Measurements from ENCODE around the gene TAS2R41.
"Not testable (repeated sequence)": the region's sequence is repeated elsewhere in the genome, so short reads cannot be mapped to it uniquely, and the experiment has no call there.

TAS2R41 gene

DNA sequence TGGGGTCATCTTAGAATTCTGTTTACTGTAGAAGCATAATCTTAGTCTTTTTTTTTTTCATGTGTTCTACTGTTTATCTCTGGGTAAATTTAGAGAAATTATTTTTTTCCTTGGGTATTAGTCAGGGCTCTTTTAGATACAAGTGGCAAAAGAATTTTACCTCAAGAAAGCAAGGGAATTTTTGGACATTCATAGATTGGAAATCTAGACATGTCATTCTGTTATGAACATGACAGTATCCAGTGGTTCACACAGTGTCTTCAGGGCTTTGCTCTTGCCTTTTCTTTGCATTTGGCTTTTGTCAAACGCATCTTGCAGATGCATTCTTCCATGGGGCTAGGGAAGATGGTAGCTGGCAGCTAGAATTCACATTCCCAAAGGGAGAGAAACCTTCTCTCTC lies 13.7 kb upstream of the TAS2R41 start:
- Histone ChIP-seq H3K9me2 (replicated peaks; ENCODE audit: insufficient read depth, low read length) (no peaks in the 10 kb centered on the region), H3K4me3 (ENCODE audit: insufficient read depth, low read length, poor library complexity, severe bottlenecking) (no peak overlapping the region), H3K27me3 (ENCODE audit: low read length) (no peaks in the 10 kb centered on the region)

DNA sequence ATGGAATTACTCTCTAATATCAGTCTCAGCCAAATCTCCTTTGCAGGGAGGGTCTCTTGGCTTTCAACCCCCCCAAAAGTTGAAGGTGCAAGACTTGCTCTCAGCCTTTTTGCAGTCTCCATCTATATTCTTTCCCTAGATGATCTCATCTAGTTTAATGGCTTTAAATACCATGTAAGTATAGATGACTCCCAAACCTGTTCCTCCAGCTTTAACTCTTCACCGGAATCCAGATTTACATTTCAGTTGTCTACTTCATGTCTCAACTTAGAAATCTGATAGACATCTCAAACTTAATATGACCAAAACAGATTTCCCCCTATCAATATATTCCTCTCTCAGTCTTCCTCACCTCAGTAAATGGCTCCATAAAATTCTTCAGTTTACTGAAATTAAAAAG lies 9.9 kb upstream of the TAS2R41 start:
- Histone ChIP-seq H3F3A (ENCODE audit: insufficient read depth) (no peaks in the 10 kb centered on the region), H3K9ac (ENCODE audit: low read length) (no peak overlapping the region), H3K9me3 (ENCODE audit: insufficient read depth, low read length) (no peaks in the 10 kb centered on the region), H3K27me3 (ENCODE audit: low read length) (no peaks in the 10 kb centered on the region), H3K27ac (ENCODE audit: low read depth, low read length) (no peak overlapping the region), H2AFZ (ENCODE audit: low read depth, low read length, severe bottlenecking) (no peak overlapping the region), H3K9me2 (replicated peaks; ENCODE audit: insufficient read depth, low read length) (no peaks in the 10 kb centered on the region), H3K36me3 (ENCODE audit: low read length) (no peaks in the 10 kb centered on the region), H3K4me2 (ENCODE audit: low read depth, low read length, poor library complexity, severe bottlenecking) (no peak overlapping the region), H4K20me1 (ENCODE audit: low read depth, low read length) (no peaks in the 10 kb centered on the region), H3K4me3 (ENCODE audit: insufficient read depth, low read length, poor library complexity, severe bottlenecking) (no peak overlapping the region), H3K79me2 (ENCODE audit: insufficient read depth, low read length) (no peaks in the 10 kb centered on the region)
- TF ChIP-seq, protein P1, sequence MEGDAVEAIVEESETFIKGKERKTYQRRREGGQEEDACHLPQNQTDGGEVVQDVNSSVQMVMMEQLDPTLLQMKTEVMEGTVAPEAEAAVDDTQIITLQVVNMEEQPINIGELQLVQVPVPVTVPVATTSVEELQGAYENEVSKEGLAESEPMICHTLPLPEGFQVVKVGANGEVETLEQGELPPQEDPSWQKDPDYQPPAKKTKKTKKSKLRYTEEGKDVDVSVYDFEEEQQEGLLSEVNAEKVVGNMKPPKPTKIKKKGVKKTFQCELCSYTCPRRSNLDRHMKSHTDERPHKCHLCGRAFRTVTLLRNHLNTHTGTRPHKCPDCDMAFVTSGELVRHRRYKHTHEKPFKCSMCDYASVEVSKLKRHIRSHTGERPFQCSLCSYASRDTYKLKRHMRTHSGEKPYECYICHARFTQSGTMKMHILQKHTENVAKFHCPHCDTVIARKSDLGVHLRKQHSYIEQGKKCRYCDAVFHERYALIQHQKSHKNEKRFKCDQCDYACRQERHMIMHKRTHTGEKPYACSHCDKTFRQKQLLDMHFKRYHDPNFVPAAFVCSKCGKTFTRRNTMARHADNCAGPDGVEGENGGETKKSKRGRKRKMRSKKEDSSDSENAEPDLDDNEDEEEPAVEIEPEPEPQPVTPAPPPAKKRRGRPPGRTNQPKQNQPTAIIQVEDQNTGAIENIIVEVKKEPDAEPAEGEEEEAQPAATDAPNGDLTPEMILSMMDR (IDR thresholded peaks at IDR 0.05; ENCODE audit: insufficient read depth, low read length, poor library complexity, severe bottlenecking) = no peak
- no peak for TF ChIP-seq EZH2phosphoT487 (conservative IDR thresholded peaks at IDR 0.05; ENCODE audit: low read length)

More for the DNA sequence above, 13.7 kb upstream of the TAS2R41 start:
- Histone ChIP-seq H2AFZ (ENCODE audit: low read depth, low read length, severe bottlenecking) (no peak overlapping the region), H3K9ac (ENCODE audit: low read length) (no peak overlapping the region), H3F3A (ENCODE audit: insufficient read depth) (no peaks in the 10 kb centered on the region), H3K4me2 (ENCODE audit: low read depth, low read length, poor library complexity, severe bottlenecking) (no peak overlapping the region), H3K36me3 (ENCODE audit: low read length) (no peaks in the 10 kb centered on the region), H3K9me3 (ENCODE audit: insufficient read depth, low read length) (no peaks in the 10 kb centered on the region), H3K79me2 (ENCODE audit: insufficient read depth, low read length) (no peaks in the 10 kb centered on the region), H3K27ac (ENCODE audit: low read depth, low read length) (no peak overlapping the region), H4K20me1 (ENCODE audit: low read depth, low read length) (no peaks in the 10 kb centered on the region)
- TF ChIP-seq, protein P1 (IDR thresholded peaks at IDR 0.05; ENCODE audit: insufficient read depth, low read length, poor library complexity, severe bottlenecking) = no peak
- TF ChIP-seq EZH2phosphoT487 (conservative IDR thresholded peaks at IDR 0.05; ENCODE audit: low read length) = no peak

DNA sequence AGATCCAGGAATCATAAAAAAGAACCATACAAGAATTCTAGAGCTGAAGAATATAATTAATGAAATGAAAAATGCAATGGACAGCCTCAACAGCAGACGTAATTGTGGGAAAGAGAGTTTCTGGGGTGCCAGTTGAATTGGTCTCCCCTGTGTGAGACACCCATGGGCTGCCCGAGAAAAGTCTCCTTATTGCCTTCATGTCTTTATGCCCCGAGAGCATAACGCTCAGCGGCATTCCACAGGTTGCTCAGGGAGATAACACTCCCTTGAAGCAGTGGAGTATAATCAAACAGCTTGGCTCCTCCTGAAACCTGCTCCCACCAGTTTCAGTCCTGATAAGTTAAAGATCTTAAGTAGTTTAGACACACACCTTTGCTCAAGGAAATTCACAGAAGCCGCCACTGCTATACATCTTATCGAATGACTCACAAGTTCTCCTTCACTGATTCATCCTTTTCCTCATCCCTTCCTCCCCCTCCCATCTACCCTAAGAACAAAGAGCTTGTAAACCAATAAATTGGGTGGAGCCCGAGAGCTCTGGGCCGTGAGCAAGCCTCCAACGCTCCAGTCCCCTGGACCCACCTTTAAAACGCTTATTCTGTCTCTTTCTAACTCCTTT lies 5.5 kb upstream of the TAS2R41 start:
- H3F3A ChIP-seq (ENCODE audit: insufficient read depth); H3K79me2 ChIP-seq (ENCODE audit: insufficient read depth, low read length); H3K27me3 ChIP-seq (ENCODE audit: low read length); H3K4me2 ChIP-seq (ENCODE audit: low read depth, low read length, poor library complexity, severe bottlenecking); H2AFZ ChIP-seq (ENCODE audit: low read depth, low read length, severe bottlenecking); H3K27ac ChIP-seq (ENCODE audit: low read depth, low read length); H4K20me1 ChIP-seq (ENCODE audit: low read depth, low read length); H3K9me3 ChIP-seq (ENCODE audit: insufficient read depth, low read length); H3K9me2 ChIP-seq (replicated peaks; ENCODE audit: insufficient read depth, low read length); H3K36me3 ChIP-seq (ENCODE audit: low read length); H3K9ac ChIP-seq (ENCODE audit: low read length); H3K4me3 ChIP-seq (ENCODE audit: insufficient read depth, low read length, poor library complexity, severe bottlenecking): not testable (repeated sequence)

DNA sequence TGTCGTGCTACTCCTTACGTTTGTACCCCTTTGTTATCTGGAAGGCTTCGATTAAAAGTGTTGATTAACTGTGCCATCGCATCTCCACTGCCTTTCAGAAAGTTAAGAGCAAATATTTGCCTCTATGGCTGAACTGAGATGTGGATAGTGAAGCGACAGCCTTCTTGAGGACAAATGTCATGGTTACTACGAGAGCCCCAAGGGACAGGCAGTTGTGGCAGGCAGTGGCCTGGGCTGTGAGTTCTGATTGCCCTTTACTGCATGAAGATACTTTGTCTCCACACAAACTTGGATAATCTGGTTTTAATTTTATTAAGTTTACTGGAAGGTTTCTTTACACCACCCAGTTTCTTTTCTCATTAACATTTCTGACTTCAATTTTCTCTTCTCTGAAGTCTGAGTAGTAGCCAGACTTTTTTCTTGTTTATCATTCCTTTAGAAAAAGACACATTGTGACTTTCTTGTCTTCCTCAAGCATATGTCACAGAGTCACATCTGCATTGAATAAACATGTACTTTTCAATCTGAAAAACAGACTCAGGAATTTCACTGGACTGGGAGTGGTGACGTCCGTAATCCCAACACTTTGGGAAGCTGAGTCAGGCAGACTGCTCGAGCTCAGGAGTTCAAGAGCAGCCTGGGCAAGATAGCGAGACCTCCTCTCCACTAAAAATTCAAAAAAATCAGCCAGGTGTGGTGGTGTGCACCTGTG lies 1.5 kb downstream of the TAS2R41 start:
- H3F3A ChIP-seq (ENCODE audit: insufficient read depth) = no peaks in the 10 kb centered on the region
- H3K9me2 ChIP-seq (replicated peaks; ENCODE audit: insufficient read depth, low read length) = no peaks in the 10 kb centered on the region
- H3K9me3 ChIP-seq (ENCODE audit: insufficient read depth, low read length) = no peaks in the 10 kb centered on the region
- TF ChIP-seq EZH2phosphoT487 (conservative IDR thresholded peaks at IDR 0.05; ENCODE audit: low read length) = no peak
- TF ChIP-seq, protein P1 (IDR thresholded peaks at IDR 0.05; ENCODE audit: insufficient read depth, low read length, poor library complexity, severe bottlenecking) = no peak
- H3K9ac ChIP-seq (ENCODE audit: low read length) = no peak overlapping the region
- H3K27me3 ChIP-seq (ENCODE audit: low read length) = no peaks in the 10 kb centered on the region
- H2AFZ ChIP-seq (ENCODE audit: low read depth, low read length, severe bottlenecking) = no peak overlapping the region
- H3K4me2 ChIP-seq (ENCODE audit: low read depth, low read length, poor library complexity, severe bottlenecking) = no peak overlapping the region
- no peaks in the 10 kb centered on the region for H3K79me2 ChIP-seq (ENCODE audit: insufficient read depth, low read length)
- H3K36me3 ChIP-seq (ENCODE audit: low read length) = no peaks in the 10 kb centered on the region
- no peak overlapping the region for H3K4me3 ChIP-seq (ENCODE audit: insufficient read depth, low read length, poor library complexity, severe bottlenecking)
- no peak overlapping the region for H3K27ac ChIP-seq (ENCODE audit: low read depth, low read length)
- no peaks in the 10 kb centered on the region for H4K20me1 ChIP-seq (ENCODE audit: low read depth, low read length)
